ENCODE measurements around the gene ARHGDIB.

GRCh38 chr12:14941369-14941768, 20.0 kb downstream of the ARHGDIB start:
- TF ChIP-seq, protein P1, sequence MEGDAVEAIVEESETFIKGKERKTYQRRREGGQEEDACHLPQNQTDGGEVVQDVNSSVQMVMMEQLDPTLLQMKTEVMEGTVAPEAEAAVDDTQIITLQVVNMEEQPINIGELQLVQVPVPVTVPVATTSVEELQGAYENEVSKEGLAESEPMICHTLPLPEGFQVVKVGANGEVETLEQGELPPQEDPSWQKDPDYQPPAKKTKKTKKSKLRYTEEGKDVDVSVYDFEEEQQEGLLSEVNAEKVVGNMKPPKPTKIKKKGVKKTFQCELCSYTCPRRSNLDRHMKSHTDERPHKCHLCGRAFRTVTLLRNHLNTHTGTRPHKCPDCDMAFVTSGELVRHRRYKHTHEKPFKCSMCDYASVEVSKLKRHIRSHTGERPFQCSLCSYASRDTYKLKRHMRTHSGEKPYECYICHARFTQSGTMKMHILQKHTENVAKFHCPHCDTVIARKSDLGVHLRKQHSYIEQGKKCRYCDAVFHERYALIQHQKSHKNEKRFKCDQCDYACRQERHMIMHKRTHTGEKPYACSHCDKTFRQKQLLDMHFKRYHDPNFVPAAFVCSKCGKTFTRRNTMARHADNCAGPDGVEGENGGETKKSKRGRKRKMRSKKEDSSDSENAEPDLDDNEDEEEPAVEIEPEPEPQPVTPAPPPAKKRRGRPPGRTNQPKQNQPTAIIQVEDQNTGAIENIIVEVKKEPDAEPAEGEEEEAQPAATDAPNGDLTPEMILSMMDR (IDR thresholded peaks at IDR 0.05) = no peak
- TF ChIP-seq POLR2AphosphoS5 (IDR thresholded peaks at IDR 0.05) (no peak), POLR2A (IDR thresholded peaks at IDR 0.05) (no peak), EP300 (IDR thresholded peaks at IDR 0.05) (no peak)

Measured in stomach (tissue), 4 donors.